A549 (cell line): ENCODE results near the gene PLOD2.

Experiments used
- NR3C1 ChIP-seq: fragments of >200 bp; sonication (Bioruptor Twin); formaldehyde crosslinking; IDR thresholded peaks from 3 replicates; pipeline ENCODE4 v1.6.1; 2017
- POLR2A ChIP-seq: IDR thresholded peaks from 2 replicates; pipeline ENCODE4 v1.6.1; 2012; ENCODE audit warnings: mild to moderate bottlenecking, low read length
- TF ChIP-seq, protein P1 (sequence below): fragments of >200 bp; sonication (Bioruptor Twin); formaldehyde crosslinking; IDR thresholded peaks from 3 replicates; pipeline ENCODE4 v1.5.1; 2016
- TF ChIP-seq, protein P2 (sequence below): IDR thresholded peaks from 2 replicates; pipeline ENCODE4 v1.6.1; 2012; ENCODE audit warnings: low read depth, borderline replicate concordance
- TF ChIP-seq, protein P3 (sequence below): IDR thresholded peaks from 2 replicates; pipeline ENCODE4 v1.6.1; 2012

DNA sequence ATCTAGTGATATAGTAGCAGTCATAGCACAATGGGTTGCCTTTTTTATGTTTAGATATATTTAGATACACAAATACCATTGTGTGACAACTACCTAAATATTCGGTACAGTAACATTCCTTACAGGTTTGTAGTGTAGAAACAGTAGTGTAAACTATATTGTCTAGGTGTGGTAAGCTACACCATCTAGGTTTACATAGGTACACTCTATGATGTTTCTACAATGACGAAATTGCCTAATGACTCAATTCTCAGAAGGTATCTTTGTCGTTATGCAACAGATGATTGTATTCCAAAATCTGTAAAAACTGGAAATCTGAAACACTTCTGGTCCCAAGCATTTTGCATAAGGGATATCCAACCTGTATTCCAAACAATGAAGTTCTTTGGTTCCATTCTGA is 24.3 kb downstream of the PLOD2 start:
- TF ChIP-seq, protein P1, sequence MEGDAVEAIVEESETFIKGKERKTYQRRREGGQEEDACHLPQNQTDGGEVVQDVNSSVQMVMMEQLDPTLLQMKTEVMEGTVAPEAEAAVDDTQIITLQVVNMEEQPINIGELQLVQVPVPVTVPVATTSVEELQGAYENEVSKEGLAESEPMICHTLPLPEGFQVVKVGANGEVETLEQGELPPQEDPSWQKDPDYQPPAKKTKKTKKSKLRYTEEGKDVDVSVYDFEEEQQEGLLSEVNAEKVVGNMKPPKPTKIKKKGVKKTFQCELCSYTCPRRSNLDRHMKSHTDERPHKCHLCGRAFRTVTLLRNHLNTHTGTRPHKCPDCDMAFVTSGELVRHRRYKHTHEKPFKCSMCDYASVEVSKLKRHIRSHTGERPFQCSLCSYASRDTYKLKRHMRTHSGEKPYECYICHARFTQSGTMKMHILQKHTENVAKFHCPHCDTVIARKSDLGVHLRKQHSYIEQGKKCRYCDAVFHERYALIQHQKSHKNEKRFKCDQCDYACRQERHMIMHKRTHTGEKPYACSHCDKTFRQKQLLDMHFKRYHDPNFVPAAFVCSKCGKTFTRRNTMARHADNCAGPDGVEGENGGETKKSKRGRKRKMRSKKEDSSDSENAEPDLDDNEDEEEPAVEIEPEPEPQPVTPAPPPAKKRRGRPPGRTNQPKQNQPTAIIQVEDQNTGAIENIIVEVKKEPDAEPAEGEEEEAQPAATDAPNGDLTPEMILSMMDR: no peak
- TF ChIP-seq, protein P2, sequence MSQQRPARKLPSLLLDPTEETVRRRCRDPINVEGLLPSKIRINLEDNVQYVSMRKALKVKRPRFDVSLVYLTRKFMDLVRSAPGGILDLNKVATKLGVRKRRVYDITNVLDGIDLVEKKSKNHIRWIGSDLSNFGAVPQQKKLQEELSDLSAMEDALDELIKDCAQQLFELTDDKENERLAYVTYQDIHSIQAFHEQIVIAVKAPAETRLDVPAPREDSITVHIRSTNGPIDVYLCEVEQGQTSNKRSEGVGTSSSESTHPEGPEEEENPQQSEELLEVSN: no peak
- no peak for TF ChIP-seq POLR2A
- TF ChIP-seq NR3C1: no peak
- TF ChIP-seq, protein P3, sequence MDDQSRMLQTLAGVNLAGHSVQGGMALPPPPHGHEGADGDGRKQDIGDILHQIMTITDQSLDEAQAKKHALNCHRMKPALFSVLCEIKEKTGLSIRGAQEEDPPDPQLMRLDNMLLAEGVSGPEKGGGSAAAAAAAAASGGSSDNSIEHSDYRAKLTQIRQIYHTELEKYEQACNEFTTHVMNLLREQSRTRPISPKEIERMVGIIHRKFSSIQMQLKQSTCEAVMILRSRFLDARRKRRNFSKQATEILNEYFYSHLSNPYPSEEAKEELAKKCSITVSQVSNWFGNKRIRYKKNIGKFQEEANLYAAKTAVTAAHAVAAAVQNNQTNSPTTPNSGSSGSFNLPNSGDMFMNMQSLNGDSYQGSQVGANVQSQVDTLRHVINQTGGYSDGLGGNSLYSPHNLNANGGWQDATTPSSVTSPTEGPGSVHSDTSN: no peak
